Loucy (cell line): Measurements from ENCODE around the gene DNAH6.

Experiments
- EZH2phosphoT487 ChIP-seq: fragments of 200-600 bp; IDR thresholded peaks from 2 replicates; pipeline ENCODE4 v1.6.1; 2018; ENCODE audit warnings: antibody characterized with exemption, mild to moderate bottlenecking, moderate library complexity, borderline replicate concordance
- TF ChIP-seq, protein P1 (sequence below): fragments of 200-600 bp; sonication (generic); conservative IDR thresholded peaks from 2 replicates; pipeline ENCODE4 v1.5.1; 2014; ENCODE audit warnings: mild to moderate bottlenecking, antibody characterized with exemption, low read length

DNA sequence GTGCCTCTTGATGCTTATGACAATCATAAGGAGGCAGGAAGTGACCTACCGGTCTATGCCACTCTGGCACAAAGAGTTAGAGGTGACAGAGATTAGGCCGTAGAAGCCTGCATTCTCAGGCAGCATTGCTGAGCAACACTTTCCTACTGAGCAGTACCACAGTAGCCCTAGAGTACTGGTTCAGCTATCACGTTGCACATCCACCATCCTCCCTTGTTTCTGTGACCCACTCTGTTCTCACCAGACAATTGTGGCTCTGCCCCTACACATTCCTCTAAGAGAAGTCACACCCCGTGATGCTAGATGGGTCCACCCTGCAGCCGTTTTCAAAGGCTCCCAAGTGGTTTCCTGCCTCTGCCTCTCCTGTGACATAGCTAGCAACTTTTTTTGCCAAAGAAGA, 34.6 kb upstream of the DNAH6 start:
- TF ChIP-seq, protein P1, sequence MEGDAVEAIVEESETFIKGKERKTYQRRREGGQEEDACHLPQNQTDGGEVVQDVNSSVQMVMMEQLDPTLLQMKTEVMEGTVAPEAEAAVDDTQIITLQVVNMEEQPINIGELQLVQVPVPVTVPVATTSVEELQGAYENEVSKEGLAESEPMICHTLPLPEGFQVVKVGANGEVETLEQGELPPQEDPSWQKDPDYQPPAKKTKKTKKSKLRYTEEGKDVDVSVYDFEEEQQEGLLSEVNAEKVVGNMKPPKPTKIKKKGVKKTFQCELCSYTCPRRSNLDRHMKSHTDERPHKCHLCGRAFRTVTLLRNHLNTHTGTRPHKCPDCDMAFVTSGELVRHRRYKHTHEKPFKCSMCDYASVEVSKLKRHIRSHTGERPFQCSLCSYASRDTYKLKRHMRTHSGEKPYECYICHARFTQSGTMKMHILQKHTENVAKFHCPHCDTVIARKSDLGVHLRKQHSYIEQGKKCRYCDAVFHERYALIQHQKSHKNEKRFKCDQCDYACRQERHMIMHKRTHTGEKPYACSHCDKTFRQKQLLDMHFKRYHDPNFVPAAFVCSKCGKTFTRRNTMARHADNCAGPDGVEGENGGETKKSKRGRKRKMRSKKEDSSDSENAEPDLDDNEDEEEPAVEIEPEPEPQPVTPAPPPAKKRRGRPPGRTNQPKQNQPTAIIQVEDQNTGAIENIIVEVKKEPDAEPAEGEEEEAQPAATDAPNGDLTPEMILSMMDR: no peak
- no peak for TF ChIP-seq EZH2phosphoT487
